OCI-M1 (cell line): ENCODE measurements around the gene NEU3.
"Not testable (repeated sequence)": the region's sequence is repeated elsewhere in the genome, so short reads cannot be mapped to it uniquely, and the experiment has no call there.

Experiments used
- DNase-seq: peaks from one replicate; lab custom pipeline; 2025; lab: John Stamatoyannopoulos, UW

Gene NEU3

GRCh38 chr11:75031224-75031753 lies 42.6 kb downstream of the NEU3 start:
- peak; percentile 100 for DNase-seq

GRCh38 chr11:75031771-75032549 lies 43.2 kb downstream of the NEU3 start:
- DNase-seq, result peak; percentile 94

GRCh38 chr11:75032550-75032935 lies 43.8 kb downstream of the NEU3 start:
- DNase-seq, result no peak

GRCh38 chr11:75033916-75034315 lies 45.2 kb downstream of the NEU3 start:
- no peak for DNase-seq

- DNase-seq, result peak; percentile 64
Measured at GRCh38 chr11:75035256-75035655, 46.5 kb downstream of the NEU3 start.

- peak; percentile 64 for DNase-seq
Measured at GRCh38 chr11:75035911-75036565, 47.3 kb downstream of the NEU3 start.

GRCh38 chr11:75040167-75040770 lies 51.5 kb downstream of the NEU3 start:
- no peak for DNase-seq

GRCh38 chr11:75041263-75041662 lies 52.5 kb downstream of the NEU3 start:
- DNase-seq, result no peak

- DNase-seq, result not testable (repeated sequence)
Measured at GRCh38 chr11:75041821-75042220, 53.1 kb downstream of the NEU3 start.

GRCh38 chr11:75044381-75045170 lies 55.8 kb downstream of the NEU3 start:
- DNase-seq, result not testable (repeated sequence)

GRCh38 chr11:75046668-75047067 lies 57.9 kb downstream of the NEU3 start:
- DNase-seq, result not testable (repeated sequence)

GRCh38 chr11:75047191-75047590 lies 58.5 kb downstream of the NEU3 start:
- no peak for DNase-seq

- not testable (repeated sequence) for DNase-seq
Measured at GRCh38 chr11:75049501-75050266, 61.0 kb downstream of the NEU3 start.

- DNase-seq, result no peak
Measured at GRCh38 chr11:75050516-75050915, 61.8 kb downstream of the NEU3 start.

GRCh38 chr11:75051043-75051442 lies 62.3 kb downstream of the NEU3 start:
- DNase-seq, result no peak

- DNase-seq, result no peak
Measured at GRCh38 chr11:75052457-75052856, 63.7 kb downstream of the NEU3 start.

- DNase-seq, result no peak
Measured at GRCh38 chr11:75055511-75055910, 66.8 kb downstream of the NEU3 start.

- DNase-seq, result no peak
Measured at GRCh38 chr11:75056814-75057213, 68.1 kb downstream of the NEU3 start.

- DNase-seq, result peak; percentile 70
Measured at GRCh38 chr11:75059299-75059698, 70.6 kb downstream of the NEU3 start.

- no peak for DNase-seq
Measured at GRCh38 chr11:75063741-75064314, 75.1 kb downstream of the NEU3 start.

GRCh38 chr11:75066061-75066460 lies 77.3 kb downstream of the NEU3 start:
- DNase-seq, result no peak
